Measurements from ENCODE around the gene NCOR2. TPM values are rescaled to one million over a fixed set of nuclear protein-coding genes. Genes with fewer than 3 reads are reported as not detected.

NCOR2 gene
- total RNA-seq, 1 donor from 2014 or later, result 128 TPM

DNA sequence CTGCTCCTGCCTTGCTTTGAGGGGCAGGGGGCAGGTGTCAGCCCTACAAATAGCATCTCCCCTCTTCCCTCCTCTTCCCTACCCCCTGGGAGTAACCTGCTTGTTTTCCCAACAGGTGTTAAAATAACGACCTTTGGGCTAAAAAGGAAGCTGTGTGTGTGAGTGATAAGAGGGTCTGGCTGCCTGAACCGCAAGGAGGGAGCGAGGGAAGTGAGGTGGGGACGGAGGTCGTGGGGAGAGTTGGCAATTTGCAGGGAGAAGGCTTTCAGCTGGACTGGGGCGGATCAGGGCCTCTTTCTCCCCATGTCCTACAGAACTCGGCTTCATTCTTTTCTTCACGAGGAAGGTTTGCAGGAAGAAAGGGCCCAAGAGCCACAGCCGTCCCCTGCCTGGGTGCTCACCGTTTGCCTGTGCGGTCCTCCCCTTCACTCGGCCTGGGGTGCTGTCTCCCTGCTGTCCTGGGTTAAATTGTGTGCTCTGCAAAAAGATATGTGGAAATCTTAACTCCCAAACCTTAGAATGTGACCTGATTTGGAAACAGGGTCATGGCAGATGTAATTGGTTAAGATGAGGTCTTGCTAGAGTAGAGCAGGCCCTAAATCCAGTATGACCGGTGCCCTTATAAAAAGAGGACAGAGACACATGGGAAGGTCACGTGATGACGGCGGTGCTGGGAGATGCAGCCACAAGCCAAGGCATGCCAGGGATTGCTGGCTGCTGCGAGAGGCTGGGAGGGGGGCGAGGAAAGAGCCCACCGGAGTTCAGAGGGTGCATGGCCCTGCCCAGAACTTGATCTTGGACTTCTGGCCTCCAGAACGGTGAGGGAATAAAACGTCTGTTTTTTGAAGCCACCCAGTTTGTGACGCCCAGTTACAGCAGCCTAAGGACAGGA, 38.7 kb upstream of the NCOR2 start:
- no peak for DNase-seq
- Mint-ChIP-seq H3K27me3 (peaks cover 17% of the 10 kb centered on the region), H3K36me3 (ENCODE audit: low read depth) (no peaks in the 10 kb centered on the region), H3K4me3 (no peak overlapping the region), H3K9me3 (no peaks in the 10 kb centered on the region), H3K27ac (no peak overlapping the region), H3K4me1 (peaks cover 13% of the 10 kb centered on the region)
- intact Hi-C loops (cut with micrococcal nuclease), result no loop called here

DNA sequence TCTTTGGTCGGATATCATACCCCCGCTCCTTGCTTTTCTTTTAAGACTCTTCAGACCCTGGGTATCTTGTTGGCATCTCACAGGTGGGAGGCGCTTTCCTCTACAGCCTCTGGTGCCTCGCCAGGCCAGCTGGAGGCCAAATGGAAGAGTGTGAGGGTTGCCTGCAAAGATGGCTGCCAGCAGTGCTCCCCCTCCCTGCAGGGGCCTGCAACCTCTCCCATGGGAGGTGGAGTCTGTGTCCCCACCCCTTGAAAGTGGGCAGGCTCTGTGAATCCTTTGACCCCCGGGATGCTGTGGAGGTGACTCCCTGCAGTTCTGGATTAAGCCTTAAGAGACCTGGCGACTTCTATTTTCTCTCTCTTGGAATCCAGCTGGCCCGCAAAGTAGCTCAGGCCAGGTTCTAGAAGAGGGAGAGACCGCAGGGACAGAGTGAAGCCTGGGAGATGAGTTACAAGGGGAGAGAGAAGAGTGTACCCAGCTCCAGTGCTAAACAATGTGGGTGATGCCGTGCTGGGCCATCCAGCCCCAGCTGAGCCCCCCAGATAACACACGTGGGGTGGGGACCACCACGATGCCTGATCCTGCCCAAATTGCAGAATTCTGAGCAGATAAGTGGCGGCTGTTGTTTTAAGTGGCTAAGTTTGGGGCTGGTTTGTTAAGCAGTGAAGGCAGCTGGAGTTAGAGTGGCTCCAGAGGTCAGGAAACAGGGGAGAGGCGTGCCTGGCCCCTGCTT, 37.9 kb upstream of the NCOR2 start:
- peaks cover 13% of the 10 kb centered on the region for H3K4me1 Mint-ChIP-seq
- no peak for DNase-seq
- no peaks in the 10 kb centered on the region for H3K36me3 Mint-ChIP-seq (ENCODE audit: low read depth)
- H3K4me3 Mint-ChIP-seq, result no peak overlapping the region
- intact Hi-C loops (cut with micrococcal nuclease), result no loop called here
- H3K9me3 Mint-ChIP-seq, result no peaks in the 10 kb centered on the region
- H3K27ac Mint-ChIP-seq, result no peak overlapping the region
- H3K27me3 Mint-ChIP-seq, result peaks cover 17% of the 10 kb centered on the region

DNA sequence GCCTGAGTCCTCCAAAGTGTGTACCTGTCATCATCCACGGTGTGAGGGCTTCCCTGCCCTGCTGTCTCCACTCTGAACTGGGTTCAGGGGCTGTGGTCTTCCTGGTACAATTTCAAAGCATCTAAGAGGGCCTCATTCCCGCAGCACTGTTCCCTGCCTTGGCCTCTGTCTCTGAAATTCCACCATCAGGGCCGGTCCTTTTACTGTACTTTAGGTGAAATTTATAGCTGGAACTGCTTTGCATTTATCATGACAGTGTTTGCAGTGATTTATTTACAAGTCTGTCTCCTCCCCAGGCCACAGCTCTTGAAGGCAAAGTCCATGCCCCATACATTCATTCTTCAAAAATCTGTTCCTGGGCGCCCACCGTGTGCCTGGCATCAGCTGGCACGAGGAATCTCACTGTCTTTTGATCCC, 36.9 kb upstream of the NCOR2 start:
- peaks cover 15% of the 10 kb centered on the region for H3K27me3 Mint-ChIP-seq
- intact Hi-C loops (cut with micrococcal nuclease), result no loop called here
- H3K27ac Mint-ChIP-seq, result no peak overlapping the region
- no peaks in the 10 kb centered on the region for H3K9me3 Mint-ChIP-seq
- no peak for DNase-seq
- no peak overlapping the region for H3K4me3 Mint-ChIP-seq
- no peaks in the 10 kb centered on the region for H3K36me3 Mint-ChIP-seq (ENCODE audit: low read depth)
- H3K4me1 Mint-ChIP-seq, result peaks cover 7% of the 10 kb centered on the region

DNA sequence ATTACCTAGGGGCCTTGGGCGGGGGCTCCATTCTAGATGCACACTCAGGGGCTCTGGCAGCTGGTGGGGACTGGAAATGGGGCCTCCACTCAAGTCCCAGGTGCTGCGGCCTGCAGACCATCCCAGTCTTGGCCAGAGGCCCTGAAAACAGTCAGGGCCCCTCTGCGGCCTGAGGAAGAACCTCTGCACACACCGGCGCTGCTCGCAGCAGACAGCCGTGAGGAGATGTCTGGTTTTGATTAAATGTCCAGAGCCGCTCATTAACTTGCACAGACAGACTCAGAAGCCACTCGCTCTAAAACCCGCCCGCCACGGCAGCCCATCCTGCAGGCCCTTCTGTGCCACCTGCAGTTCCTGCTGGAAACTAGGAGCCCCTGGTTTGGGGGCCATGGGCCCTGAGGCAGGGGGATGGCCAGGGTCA, 36.4 kb upstream of the NCOR2 start:
- intact Hi-C loops (cut with micrococcal nuclease), result no loop called here
- Mint-ChIP-seq H3K27ac (no peak overlapping the region), H3K27me3 (peaks cover 16% of the 10 kb centered on the region), H3K9me3 (no peaks in the 10 kb centered on the region), H3K4me3 (no peak overlapping the region), H3K4me1 (peaks cover 4% of the 10 kb centered on the region), H3K36me3 (ENCODE audit: low read depth) (no peaks in the 10 kb centered on the region)
- DNase-seq, result no peak

DNA sequence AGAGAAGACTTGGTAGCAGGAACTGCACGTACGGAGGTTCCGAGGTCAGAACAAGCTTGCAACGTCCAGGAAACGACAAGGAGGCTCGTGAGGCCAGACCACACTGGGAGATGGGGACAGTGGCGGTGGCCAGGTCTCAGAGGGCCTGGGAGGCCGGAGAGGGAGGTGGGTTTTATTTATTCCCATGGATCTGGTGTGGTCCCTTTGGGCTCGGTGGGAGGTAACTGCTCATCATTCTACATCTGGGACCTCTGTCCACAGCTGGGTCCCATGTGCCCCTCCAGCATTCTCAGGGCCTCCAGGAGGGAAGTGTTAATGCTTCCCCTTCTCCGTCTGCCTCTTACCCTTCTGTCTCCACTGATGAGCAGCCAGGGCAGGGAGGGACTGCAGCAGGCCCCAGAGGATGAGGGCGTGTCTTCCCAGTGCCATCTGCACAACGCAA, 35.7 kb upstream of the NCOR2 start:
- Mint-ChIP-seq H3K36me3 (ENCODE audit: low read depth) (no peaks in the 10 kb centered on the region), H3K9me3 (no peaks in the 10 kb centered on the region), H3K4me3 (no peak overlapping the region), H3K27me3 (peaks cover 14% of the 10 kb centered on the region), H3K4me1 (no peaks in the 10 kb centered on the region), H3K27ac (no peak overlapping the region)
- DNase-seq, result no peak
- intact Hi-C loops (cut with micrococcal nuclease), result no loop called here

DNA sequence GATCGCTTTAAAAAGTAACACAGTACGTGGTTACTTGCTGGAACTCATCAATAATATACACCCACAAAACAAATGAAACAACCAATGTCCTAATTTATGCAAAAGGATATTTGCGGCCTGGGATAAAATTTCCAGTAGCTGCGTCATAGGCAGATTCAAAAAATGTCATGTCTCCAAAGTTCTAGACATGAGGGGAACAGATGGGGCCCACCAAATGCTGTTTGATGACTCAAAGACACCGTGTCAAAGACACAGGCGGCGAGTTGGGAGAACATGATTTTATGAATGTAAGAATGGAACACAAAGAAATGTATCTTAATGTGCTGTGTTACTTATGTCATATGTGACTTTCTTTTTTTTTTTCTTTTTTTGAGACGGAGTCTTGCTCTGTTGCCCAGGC, 34.3 kb upstream of the NCOR2 start:
- H3K9me3 Mint-ChIP-seq, result no peaks in the 10 kb centered on the region
- H3K4me1 Mint-ChIP-seq, result no peaks in the 10 kb centered on the region
- H3K27me3 Mint-ChIP-seq, result peaks cover 11% of the 10 kb centered on the region
- DNase-seq, result no peak
- H3K27ac Mint-ChIP-seq, result no peak overlapping the region
- intact Hi-C loops (cut with micrococcal nuclease), result no loop called here
- H3K36me3 Mint-ChIP-seq (ENCODE audit: low read depth), result no peaks in the 10 kb centered on the region
- no peak overlapping the region for H3K4me3 Mint-ChIP-seq

DNA sequence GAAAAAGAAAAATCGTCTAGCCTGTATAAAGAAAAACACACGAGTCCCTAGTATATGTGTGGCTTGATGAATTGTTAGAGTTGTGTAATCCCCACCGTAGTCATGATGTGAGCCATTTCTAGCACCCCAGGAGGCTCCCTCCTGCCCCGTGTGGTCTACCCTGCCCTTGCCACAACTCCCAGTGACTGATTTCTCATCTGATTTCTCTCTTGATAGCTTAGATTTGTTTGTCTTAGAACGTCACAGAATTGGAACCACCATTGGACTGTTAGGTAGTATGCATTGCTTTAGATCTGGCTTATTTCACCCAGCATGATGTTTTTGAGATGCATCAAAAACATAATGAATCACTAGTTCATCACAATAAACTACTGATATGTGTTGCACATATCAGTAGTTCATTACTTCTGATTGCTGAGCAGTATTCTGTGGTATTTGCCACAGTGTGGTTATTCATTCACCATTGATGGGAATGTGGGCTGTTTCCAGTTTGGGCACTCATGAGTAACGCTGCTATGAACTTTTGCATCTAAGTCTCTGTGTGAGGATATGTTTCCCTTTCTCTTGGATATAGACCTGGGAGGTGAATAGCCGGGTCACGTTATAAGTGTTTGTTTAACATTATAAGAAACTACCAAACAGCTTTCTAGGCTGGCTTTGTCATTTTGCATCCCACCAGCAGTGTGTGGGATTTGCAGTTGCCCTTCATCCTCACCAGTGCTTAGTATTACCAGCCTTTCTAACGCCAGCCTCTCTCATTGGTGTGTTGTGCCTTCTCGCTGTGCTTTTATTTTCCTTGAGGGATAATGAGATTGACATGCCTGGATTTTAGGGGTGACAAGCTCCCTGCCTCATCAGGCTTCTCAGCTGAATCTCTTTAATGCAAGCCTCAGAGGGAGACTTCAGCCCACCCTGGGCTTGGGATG, 31.9 kb upstream of the NCOR2 start:
- H3K36me3 Mint-ChIP-seq (ENCODE audit: low read depth), result no peaks in the 10 kb centered on the region
- DNase-seq, result no peak
- H3K4me3 Mint-ChIP-seq, result no peak overlapping the region
- H3K4me1 Mint-ChIP-seq, result no peaks in the 10 kb centered on the region
- H3K9me3 Mint-ChIP-seq, result no peaks in the 10 kb centered on the region
- H3K27ac Mint-ChIP-seq, result no peak overlapping the region
- H3K27me3 Mint-ChIP-seq, result peaks cover 14% of the 10 kb centered on the region
- intact Hi-C loops (cut with micrococcal nuclease), result no loop called here

DNA sequence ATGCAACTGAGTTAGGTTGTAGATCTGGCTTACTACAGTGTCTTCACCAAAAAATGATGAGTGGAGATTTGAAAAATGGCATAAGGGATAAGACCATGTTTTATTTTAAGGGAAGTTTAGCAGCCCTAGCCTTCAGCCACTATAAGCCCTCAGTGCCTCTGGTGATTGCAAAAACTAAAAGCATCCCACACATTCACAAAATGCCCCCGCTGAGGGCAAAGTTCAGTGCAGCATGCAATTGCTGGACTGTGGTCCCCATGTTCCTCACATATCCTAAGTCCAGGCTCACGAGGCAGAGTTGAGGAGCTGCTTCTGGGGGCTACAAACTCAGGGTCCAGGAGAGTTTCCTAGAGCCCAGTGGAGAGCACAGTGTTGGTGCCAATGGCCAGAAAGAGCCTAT, 29.6 kb upstream of the NCOR2 start:
- no peaks in the 10 kb centered on the region for H3K4me1 Mint-ChIP-seq
- intact Hi-C loops (cut with micrococcal nuclease), result no loop called here
- no peak for DNase-seq
- peaks cover 20% of the 10 kb centered on the region for H3K27me3 Mint-ChIP-seq
- H3K4me3 Mint-ChIP-seq, result no peak overlapping the region
- H3K9me3 Mint-ChIP-seq, result no peaks in the 10 kb centered on the region
- H3K36me3 Mint-ChIP-seq (ENCODE audit: low read depth), result no peaks in the 10 kb centered on the region
- no peak overlapping the region for H3K27ac Mint-ChIP-seq

DNA sequence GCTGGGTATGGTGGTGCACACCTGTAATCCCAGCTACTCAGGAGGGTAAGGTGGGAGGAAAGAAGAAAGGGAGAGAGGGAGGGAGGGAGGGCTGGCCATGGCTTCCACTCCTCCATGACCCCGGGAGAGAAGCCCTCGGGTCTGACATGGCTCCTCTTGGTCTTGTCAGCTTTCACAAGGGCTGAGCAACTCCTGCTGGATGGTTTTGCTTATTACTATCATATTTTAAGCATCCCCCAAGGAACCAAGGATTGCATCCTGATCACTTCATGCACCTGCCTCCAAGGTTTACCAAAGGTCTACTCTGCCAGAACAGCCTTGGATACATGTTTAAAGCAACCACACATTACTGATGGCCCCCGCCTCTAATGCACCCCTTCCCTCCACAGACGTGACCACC, 28.0 kb upstream of the NCOR2 start:
- H3K4me1 Mint-ChIP-seq, result no peaks in the 10 kb centered on the region
- peaks cover 25% of the 10 kb centered on the region for H3K27me3 Mint-ChIP-seq
- no peak overlapping the region for H3K27ac Mint-ChIP-seq
- H3K36me3 Mint-ChIP-seq (ENCODE audit: low read depth), result no peaks in the 10 kb centered on the region
- intact Hi-C loops (cut with micrococcal nuclease), result no loop called here
- no peak overlapping the region for H3K4me3 Mint-ChIP-seq
- DNase-seq, result no peak
- H3K9me3 Mint-ChIP-seq, result peaks cover 5% of the 10 kb centered on the region

DNA sequence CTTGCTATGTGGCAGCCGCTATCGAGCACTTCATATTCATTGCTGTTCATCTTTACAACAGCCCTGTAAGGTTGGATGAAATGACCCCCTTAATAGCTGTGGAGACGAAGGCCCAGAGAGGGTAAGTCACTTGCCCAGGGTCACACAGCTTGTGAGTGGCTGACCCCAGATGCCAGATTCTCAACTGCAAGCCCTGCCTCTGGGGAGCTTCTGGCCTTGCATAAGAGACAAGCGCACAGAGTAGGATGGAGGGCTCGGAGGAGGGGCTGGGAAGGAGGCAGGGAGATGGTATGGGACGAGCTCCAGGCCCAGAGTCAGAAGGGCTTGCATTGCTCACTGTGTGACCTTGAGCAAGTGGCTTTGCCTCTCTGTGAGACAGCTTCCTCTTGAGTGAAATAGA, 27.4 kb upstream of the NCOR2 start:
- Mint-ChIP-seq H3K27me3 (peaks cover 25% of the 10 kb centered on the region), H3K27ac (no peak overlapping the region), H3K9me3 (peaks cover 5% of the 10 kb centered on the region), H3K4me3 (no peak overlapping the region), H3K36me3 (ENCODE audit: low read depth) (no peaks in the 10 kb centered on the region), H3K4me1 (no peaks in the 10 kb centered on the region)
- DNase-seq, result no peak
- intact Hi-C loops (cut with micrococcal nuclease), result no loop called here

DNA sequence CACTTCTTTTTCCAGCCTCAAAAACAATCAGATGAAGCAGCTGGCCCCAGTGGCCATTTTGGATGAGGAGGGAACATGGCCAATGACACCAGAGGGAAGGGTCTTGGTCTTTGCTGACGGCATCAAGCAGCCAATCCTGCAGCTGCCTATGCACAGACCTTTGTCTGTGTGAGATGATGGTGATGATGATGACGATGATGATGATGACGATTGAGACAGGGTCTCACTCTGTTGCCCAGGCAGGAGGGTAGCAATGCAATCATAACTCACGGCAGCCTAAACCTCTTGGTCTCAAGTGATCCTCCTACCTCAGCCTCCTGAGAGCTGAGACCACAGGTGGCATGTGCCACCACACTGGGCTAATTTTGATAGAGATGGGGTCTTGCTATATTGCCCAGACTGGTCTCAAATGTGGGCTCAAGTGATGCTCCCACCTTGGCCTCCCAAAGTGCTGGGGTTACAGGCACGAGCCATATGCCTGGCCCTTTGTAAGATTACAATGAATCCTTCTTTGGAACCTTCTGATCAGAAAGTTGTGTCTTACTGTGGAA, 26.5 kb upstream of the NCOR2 start:
- intact Hi-C loops (cut with micrococcal nuclease), result no loop called here
- H3K27me3 Mint-ChIP-seq, result peaks cover 21% of the 10 kb centered on the region
- no peak overlapping the region for H3K4me3 Mint-ChIP-seq
- H3K9me3 Mint-ChIP-seq, result peaks cover 5% of the 10 kb centered on the region
- no peaks in the 10 kb centered on the region for H3K36me3 Mint-ChIP-seq (ENCODE audit: low read depth)
- DNase-seq, result no peak
- H3K4me1 Mint-ChIP-seq, result peaks cover 6% of the 10 kb centered on the region
- H3K27ac Mint-ChIP-seq, result no peak overlapping the region

DNA sequence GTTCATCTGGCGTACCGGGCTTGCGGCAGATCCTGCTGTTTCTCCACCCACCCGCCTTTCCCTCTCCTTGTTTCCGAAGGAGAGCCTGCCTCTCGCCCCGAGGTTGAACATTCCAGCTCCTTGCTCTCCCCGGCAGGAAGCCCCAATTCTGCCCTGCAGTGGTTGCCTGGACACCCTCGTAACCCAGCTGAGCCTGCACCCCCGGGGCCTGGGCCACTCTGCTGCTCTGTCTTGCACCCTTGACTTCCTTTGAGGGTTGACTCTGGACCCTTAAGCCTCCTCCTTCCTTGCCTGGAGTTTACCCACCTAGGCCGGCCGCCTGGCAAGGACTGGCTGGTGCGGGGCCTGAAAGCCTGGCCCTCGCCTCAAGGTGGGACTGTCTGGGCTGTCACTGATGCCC, 25.8 kb upstream of the NCOR2 start:
- intact Hi-C loops (cut with micrococcal nuclease), result no loop called here
- H3K4me1 Mint-ChIP-seq, result peaks cover 10% of the 10 kb centered on the region
- H3K9me3 Mint-ChIP-seq, result peaks cover 5% of the 10 kb centered on the region
- no peak for DNase-seq
- H3K36me3 Mint-ChIP-seq (ENCODE audit: low read depth), result no peaks in the 10 kb centered on the region
- no peak overlapping the region for H3K27ac Mint-ChIP-seq
- H3K4me3 Mint-ChIP-seq, result no peak overlapping the region
- peaks cover 17% of the 10 kb centered on the region for H3K27me3 Mint-ChIP-seq

DNA sequence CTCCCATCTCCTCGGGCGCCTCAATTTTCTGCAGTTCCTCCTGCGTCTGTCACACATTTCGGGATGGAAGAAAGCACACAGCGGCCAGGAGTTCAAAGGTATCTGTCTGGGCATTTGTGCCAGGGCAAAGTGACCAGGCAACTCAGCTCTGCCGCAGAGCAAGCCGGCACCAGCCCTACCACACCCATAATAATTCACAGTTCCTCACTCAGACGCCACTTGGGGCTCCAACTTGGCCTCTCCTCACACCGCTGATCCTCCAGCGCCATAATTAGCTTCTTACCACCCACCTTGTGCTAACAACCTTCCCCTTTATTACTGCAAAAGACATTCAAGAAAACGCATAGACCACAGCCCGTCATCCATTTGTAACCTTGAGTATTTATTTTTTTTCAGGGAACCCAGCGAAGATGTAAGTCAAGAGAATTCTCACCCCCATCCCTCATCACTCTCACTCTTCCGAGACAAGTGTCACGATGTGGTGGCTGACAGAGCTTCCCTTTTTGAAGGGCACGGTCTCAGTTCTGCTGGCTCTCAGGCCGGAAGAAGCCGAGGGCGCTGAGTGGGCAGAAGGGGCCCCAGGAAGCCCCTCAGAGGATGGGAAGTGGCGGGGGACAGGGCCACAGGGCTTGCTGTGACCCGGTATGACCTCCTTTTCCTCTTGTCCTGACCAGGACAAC, 25.2 kb upstream of the NCOR2 start:
- H3K4me1 Mint-ChIP-seq, result peaks cover 10% of the 10 kb centered on the region
- H3K36me3 Mint-ChIP-seq (ENCODE audit: low read depth), result no peaks in the 10 kb centered on the region
- DNase-seq, result no peak
- H3K9me3 Mint-ChIP-seq, result peaks cover 5% of the 10 kb centered on the region
- peaks cover 15% of the 10 kb centered on the region for H3K27me3 Mint-ChIP-seq
- intact Hi-C loops (cut with micrococcal nuclease), result no loop called here
- no peak overlapping the region for H3K4me3 Mint-ChIP-seq
- no peak overlapping the region for H3K27ac Mint-ChIP-seq
